HG03060 (cell line): ENCODE measurements around the gene REXO5.

ENCODE experiments used
- ATAC-seq: cut with Tn5 transposase; IDR thresholded peaks from one replicate; pipeline ENCODE4 v1.9.1; 2021; ENCODE audit warnings: low read depth, moderate number of reproducible peaks; ENCODE audit not compliant: unreplicated experiment

REXO5 gene

DNA sequence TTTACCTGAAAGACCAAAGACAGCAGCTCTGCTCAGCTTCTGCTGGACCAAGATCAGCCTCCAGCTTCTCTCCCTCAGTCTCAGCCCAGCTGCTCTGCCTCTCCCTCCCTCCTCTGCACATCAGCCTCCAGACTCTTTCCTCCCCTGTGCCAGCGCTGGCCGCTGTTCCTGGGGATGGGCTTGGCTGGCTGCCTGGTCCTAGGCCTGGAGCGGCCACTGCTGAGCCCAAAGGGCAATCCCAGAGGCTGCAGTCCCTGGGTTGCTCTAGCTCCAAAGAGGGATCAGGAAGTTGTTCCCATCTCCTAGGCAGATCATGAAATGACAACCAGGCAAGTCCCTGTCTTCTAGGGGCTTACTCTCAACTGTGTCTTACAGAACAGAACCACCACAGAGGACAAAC lies 62.6 kb downstream of the REXO5 start:
- ATAC-seq: no peak

DNA sequence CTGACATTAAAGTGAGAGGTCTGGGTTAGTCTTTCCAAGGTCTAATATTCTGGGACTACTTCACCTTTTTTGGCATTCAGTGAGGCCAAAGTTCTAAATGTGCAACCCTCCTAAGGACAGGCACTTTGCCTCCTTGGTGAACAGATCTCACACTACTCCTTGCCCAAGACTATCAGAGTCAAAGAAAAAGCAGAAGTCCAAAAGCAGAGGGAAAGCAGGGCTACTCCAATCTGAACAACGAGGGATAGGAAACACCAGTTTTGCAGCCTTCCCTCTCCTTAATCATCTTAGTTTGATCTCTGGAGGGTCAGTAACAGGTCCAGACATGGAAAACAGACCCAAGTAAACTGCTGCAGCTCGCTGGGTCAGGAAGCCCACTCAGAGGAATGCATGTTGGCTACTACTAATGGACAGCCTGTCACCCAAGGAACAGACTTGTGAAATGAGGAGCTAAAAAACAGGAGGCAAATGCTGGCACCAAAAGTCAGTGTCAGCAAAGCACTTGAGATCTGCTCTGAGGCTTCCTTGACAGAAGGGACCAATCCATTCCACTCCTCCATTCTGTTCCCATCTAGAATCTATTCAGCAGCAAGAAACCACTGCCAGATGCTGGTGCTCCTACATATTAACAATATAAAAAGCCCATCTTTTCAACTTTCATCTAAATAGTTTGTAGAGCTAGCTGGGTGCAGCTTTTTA lies 63.9 kb downstream of the REXO5 start:
- no peak for ATAC-seq

DNA sequence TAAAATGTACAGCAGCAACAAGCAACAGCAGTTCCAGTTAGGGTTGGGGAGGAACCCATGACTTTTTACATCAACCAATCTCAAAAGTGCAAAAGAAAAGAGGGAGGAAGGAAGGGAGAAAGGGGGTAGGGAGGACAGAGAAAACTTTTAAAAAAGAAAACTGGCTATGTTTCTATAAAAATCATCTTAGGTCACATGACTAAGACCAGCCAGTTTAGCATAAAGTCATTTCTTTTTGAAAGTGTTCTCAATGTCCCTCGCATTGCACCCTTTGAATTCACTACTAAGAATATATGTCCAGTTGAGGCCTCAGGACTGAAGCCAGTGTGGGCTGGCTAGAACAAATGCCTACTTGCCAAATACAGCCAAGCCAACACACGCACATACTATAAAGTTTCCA lies 64.9 kb downstream of the REXO5 start:
- no peak for ATAC-seq

DNA sequence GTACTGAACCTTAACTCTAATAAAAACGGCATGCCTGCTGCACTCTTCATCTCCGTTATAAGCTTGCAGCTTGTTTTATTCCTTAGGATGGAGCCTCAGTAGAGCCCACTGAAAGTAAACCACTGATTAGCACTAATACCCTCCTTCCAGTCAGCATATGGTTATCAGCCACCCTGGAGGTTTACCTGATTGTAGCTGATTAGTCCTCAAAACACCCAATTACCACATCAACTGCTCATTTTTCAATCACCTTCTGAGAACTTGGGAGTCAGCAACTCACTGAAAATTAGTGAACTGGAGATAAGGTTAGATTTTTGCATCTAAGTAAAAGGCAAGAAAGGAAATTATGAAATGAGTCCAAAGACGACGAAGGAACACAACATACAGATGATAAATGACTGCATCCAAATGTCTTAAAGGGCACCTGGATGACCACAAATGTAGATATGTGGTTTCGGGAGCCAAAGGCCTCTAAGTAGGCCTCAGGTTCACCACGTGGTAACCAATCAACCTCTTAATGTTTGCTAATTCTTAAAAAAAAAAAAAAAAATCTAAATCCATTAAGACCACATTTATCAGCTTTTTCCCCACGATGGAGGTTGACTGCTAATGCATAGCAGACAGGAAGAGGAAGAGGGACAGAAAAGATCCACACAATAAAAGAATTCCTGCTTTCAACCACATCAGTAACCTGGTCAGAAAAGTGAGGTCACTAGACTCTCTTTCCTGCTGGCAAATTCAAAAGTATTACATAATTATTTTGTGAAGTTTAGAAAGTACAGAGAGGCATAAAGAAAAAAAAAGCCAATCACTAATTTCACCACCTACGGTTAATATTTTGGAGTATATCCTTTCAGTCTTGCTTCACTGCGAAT lies 65.9 kb downstream of the REXO5 start:
- no peak for ATAC-seq

DNA sequence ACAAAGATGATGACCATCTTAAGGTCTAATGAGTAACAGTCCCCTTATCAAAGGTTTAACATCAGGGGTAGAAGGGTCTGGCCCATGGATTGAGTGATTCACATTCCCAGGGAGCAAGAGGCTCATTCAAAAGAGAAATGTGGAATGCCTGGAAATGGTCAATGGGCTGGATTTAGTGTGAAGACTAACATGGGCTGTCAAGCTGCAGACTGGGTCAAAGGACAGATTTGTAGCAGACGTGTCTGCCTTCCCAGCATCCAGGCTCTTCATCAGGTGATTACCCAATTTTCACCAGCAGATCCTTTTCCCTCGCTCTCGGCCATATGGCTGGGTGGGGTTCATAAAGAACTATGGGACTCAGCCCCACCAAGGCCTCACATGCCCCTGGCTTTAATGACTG lies 67.0 kb downstream of the REXO5 start:
- ATAC-seq: no peak

DNA sequence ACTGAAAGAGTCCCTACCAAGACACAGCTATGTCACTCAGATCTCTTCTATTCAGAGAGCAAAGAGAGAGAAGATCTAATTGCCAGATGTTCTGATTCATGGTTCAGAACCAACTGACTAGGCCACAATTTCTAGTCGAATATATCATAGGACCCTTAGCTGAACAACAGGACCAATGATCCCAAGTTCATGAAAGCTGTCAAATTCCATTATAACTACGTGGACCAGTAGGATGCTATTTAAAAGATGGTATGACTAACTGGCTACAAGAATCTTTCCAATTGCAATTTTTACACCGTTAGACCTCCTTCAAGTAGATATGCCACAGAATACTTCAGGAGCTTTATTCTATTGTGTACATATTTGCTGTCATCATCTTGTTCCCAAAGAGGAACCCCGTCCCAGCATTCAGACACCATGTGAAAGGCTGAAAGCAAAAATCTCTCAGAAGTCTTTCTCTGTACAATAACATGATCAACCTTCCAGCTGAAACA lies 67.8 kb downstream of the REXO5 start:
- no peak for ATAC-seq

DNA sequence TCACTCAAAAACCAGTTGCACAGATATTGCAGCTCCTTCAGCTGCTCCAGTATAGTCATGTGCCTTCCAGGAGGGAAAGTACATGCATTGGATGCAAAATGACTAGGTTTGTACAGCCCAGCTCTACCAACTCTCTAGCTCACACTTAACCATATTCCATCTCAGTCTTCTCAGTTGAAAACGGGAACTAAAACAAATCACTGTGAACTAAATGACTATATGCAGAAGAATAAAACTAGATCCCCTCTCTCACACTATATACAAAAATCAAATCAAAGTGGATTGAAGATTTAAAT lies 69.0 kb downstream of the REXO5 start:
- no peak for ATAC-seq

DNA sequence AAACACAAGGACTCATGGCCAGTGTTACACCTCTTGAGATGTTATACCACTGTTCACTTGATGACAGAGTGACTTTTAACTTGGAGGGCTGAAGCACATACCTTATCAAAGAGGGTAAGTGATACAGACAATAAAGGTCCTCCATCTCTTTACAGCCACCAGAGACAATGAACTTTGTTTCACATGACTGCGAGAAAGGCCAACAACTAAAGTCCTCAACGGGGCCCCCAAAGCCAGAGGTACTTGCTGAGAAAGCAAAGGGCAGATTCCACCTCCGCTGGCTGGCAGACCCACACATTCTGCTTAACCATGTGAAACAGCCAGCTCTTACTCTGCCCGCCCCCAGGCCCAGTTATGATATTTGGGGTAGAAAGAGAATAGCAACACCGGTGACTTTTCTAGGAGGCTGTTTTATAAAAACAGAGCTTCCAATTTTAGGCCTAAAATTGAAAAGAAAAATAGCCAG lies 72.4 kb downstream of the REXO5 start:
- peak; percentile 2 for ATAC-seq

DNA sequence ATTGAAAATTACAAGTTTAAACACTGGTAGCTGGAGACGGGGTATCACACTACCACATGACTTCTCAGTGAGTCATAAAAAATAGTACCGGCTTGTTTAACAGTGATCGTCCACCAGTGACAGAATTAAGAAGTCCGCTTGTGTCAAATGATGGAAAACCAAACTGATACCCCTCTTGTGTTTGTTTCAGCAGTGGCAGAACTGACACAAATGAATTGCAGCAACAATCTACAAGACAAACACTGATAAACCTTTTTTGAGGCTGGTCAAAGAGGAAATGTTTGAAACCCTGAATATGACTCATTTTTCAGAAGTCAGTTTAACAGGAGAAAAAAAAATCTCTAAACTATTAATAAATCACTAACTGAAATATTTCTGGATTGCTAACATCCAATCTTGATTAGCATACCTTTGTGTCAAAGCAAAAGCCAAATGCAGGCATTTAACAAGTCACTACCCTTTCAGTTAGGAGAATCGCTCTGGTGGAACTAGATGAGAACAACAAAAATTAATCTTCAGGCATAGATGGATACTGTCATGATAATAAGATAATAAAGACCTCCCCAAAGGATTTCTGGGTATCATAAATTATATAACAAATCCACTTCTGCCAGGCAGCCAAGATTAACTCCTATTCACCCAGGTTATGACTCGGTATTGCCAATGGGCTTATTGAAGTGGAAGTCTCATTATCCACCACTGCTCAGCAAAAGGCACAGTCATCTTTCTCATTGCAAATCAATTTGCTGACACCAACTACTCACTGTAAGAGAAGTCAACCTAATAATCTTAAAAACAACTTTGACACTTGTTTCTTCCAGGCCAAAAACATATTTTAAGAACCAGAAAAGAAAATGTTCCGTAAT lies 73.1 kb downstream of the REXO5 start:
- ATAC-seq: peak; percentile 27

DNA sequence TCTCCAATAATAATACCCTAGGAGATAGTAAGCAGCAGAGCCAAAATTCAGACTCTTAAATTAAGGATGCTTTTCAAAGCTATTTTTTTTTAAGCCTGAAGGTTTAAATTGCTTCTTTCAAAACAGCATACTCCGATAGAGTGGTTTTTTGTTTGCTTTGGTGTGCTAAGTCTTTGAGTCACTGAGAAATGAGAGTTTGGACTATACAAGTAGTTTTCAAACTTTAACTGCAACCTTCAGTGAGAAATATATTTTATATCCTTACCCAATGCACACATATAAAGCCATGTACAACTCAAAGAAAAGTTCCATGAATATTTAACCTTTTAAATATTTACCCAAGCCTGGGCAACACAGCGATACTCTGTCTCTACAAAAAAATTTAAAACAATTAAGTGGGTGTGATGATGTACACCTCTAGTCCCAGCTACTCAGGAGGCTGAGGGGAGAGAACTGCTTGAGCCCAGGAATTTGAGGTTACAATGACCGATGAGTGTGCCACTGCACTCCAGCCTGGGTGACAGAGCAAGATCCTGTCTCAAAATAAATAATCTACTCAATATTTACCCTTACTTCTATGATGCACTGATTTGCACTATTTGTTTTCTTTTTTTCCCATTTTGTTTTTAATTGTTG lies 74.7 kb downstream of the REXO5 start:
- no peak for ATAC-seq

DNA sequence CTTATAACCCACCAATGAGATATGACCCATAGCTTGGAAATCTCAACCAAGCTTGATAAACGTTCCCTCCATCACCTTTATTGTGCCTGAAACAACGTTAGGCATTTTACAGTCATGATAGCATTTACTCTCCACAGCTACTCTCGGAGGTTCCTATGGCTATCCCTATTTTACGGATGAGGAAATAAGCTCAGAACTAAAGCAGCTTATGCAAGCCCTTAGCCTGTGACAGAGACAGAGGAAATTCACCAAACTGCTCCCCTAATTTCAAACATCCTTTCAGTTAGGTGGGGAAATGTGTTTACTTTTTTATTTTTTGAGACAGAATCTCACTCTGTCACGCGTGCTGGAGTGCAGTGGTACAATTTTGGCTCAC lies 75.2 kb downstream of the REXO5 start:
- no peak for ATAC-seq

DNA sequence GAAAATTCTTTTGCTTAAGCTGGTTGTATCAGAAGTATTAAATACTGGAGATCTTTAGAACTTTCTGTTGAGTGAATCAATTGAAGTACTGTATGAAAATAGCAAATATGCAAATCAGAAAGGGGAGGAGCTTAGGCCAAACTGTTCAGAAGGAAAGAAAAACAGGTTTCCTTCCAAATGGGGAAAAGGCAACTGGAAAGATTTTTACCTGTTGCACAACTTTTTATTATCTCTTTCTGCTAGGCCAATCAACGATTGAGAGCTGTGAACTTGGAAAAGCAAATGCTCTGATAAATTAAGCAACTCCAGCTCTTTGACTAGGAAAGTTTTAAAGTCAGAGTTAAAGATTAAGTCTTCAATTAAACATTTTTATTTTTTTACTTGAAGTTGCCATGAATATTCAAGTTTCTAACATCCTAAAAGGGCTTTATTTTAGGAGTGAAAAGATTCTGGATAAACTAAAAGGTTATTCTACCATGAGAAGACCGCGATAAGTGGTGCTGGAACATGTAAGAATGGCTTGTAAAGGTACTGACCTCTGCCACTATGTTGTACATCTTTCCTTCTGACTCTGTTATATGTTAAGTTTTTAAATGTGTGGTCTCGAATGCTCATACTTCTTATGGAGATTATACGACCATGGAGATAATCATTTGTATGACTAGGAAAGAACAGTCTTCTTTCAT lies 77.4 kb downstream of the REXO5 start:
- no peak for ATAC-seq

DNA sequence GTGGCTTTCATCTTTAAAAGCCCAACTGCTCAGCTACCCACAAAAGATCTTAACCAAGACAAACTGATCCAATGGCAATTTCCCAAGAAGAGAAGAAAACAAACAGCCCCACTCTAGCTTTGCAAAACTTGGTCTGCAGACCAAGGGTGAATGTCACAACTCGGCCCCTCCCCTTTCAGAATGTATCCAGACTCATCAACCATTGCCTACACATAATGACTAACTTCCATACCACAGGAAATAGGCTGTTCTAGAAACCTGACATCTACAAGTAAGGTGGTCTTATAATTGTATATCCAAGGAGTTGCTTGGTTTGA lies 77.9 kb downstream of the REXO5 start:
- no peak for ATAC-seq

DNA sequence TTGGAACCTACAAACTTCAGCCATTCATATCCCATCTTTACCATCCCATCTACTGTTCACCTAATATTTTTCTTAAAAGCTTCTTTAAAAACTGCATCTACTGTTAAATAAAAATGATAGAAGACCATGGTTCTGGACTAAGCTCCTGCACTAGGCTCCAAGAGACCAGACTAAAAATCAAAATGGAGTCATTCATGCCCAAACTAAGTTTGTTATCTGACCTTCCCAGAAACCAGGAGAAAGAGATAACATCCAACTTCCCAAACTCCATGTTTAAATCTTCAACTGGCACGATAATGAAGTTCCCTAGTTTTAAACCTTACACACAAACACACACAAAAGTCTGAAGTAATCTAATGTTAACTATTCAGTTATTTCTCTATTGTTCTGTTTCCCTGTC lies 80.0 kb downstream of the REXO5 start:
- no peak for ATAC-seq

DNA sequence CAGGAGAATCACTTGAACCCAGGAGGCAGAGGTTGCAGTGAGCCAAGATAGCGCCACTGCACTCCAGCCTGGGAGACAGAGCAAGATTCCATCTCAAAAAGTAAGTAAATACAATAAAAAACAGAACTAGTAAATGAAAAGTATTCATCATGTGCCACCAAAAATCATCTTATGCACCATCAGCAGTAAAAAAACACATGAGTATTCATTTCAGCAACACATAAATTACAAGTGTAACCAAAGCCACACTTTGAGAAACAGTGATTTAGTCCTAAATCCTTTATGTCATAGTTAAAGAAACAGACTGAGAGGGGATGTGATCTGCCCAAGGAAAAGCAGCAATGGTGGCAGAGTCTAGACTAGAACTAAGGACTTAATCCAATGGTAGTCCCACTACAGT lies 80.9 kb downstream of the REXO5 start:
- no peak for ATAC-seq

DNA sequence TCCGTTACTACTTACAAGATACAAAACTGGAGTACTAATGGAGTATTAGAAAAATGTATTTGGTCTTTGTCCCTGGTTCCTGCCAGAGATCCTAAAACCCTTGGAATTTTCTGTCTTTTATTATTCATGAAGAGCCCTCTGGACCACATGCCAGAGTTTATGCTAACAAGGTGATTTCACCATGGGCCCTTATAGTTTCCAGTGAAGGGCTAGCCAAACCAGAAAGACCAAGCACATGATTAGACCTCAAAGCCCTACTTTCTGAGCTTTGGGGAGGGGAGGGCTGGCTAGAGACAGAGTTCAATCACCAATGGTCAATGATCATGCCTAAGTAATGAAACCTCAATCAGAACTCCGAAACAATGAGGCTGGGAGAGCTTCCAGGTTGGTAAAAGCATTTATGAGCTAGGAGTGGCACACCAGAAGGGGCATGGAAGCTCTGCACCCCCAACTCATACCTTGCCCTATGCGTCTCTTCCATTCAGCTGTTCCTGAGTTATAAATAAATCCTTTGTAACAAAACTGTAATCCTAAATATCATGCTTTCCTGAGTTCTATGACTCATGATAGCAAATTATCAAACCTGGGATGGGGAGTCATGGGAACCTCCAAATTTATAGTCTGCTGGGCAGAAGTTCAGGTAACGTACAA lies 83.4 kb downstream of the REXO5 start:
- no peak for ATAC-seq

DNA sequence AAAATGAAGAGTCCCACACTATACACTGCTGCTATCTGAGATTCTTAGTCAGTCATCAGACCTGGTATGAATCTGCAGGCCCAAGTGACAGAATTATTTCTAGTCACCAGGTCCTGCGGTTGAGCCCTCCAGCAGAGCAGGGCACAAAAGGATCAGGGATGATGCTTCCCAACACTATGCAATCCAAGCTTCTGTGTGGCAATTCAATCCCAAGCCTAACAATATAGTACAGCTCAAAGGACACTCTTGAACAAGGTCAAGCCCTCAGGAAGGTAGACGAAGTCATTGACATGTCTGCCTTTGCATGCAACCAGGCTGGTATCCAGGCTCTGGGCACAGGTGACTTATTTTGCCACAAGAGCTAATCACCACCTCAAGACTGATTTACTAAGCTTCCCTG lies 88.1 kb downstream of the REXO5 start:
- ATAC-seq: no peak

DNA sequence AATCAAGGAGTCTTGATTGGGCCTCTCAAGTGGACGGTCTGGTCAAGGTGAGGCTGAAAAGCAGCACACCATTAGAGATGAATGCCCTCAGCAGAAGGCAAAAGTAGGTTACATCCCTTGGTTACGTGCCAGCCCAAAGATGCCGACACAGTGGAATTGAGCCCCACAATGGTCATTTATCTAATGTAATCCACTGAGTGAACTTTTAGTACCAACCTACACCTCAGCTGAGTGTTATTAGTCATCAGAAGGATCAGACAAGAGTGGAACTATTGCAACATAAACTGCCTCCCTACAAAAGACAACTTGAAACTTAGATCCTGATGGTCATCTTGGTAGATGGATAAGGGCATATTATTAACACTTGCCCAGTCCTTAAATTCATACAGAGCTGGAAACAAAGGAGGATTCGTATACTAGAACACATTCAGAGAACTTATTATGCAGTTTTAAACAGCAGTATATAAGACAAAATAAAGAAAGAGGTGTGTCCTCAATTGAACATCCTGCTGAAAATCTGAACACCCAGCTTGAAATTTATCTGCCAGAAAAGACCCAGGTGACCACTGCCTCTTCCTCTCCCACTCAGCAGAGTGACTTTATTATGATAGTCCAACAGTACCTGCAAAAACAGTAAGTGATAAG lies 91.0 kb downstream of the REXO5 start:
- no peak for ATAC-seq

DNA sequence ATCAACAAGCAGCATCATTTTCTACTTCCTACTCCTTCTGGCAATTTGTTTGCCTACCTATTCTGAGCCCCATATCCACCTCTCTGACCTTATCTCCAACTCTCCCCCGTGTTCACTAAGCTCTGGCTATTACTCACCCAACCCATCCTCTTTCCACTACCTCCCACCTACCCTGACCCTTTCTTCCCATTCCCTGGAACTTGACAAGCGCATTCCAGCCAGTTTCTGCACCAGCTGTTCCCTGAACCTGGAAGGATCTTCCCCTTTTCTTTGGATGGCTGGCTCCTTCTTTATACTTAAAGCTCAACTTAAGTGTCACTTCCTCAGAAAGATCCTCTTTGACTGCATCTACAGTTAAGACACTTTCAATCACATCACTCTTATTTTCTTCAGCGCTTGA lies 91.6 kb downstream of the REXO5 start:
- no peak for ATAC-seq
